HCT116 (cell line): ENCODE data around the gene G6PD. TPM values are rescaled to one million over a fixed set of nuclear protein-coding genes. Genes with fewer than 3 reads are reported as not detected.

Source experiments
- ATAC-seq: fragments of 200-7000 bp; cut with Tn5 transposase; 2 replicates; pipeline ENCODE4 v1.9.1; 2020; ENCODE audit warnings: mild to moderate bottlenecking, moderate library complexity
- BruUV-seq: library from RNA; stranded (reverse); fragments of 400-500 nt; replicated peaks from 2 replicates; lab custom pipeline; 2021; lab: Mats Ljungman, UMichigan
- CTCF ChIA-PET: fragments of 300-600 bp; sonication (Branson Sonifier 250); formaldehyde crosslinking; loops from one replicate; lab custom pipeline; 2021; ENCODE audit warnings: antibody characterized with exemption; lab: Charles Lee
- POLR2A ChIA-PET: fragments of 300-600, 350-600 bp; sonication (Branson Sonifier 250); formaldehyde crosslinking; loops from one replicate; lab custom pipeline; 2021; ENCODE audit warnings: antibody characterized with exemption; lab: Charles Lee
- RAD21 ChIA-PET, 2 experiments: fragments of 300-600 bp; sonication (Branson Sonifier 250); formaldehyde crosslinking; loops; one replicate each; lab custom pipeline; 2023; ENCODE audit warnings: low total read pairs in 2 of 2; ENCODE audit not compliant: uncharacterized antibody in 2 of 2, unreplicated experiment in 2 of 2, low non-redundant PET in 1 of 2; lab: Charles Lee
- DNase-seq: peaks from one replicate; pipeline ENCODE4 v3.0.0-alpha.2; 2010; ENCODE audit warnings: low read depth, low spot score
- H2AFZ ChIP-seq: fragments of 200-600 bp; shearing (Covaris generic), sonication (generic); 2 replicates; pipeline ENCODE4 v1.6.1; 2017; ENCODE audit warnings: low read depth, mixed run types, mixed read lengths, antibody characterized with exemption, low read length; ENCODE audit not compliant: poor library complexity, severe bottlenecking
- H3K27ac ChIP-seq: 2 replicates; pipeline ENCODE4 v1.5.1; 2012; ENCODE audit warnings: low read depth, low read length
- H3K27me3 ChIP-seq: fragments of 200-600 bp; sonication (generic); 2 replicates; pipeline ENCODE4 v1.6.1; 2016; ENCODE audit warnings: mixed run types, low read length, mixed read lengths; ENCODE audit not compliant: insufficient read depth
- H3K36me3 ChIP-seq, 2 experiments: fragments of 200-500 bp in 1 of 2; fragments of 200-600 bp in 1 of 2; sonication (Bioruptor generic) in 1 of 2; sonication (generic) in 1 of 2; 2 replicates each; pipeline versions ENCODE4 v1.5.1 to v1.6.1; 2014 to 2016; ENCODE audit warnings: low read length in 2 of 2, inconsistent platforms in 1 of 2, mixed read lengths in 1 of 2, mixed run types in 1 of 2; ENCODE audit not compliant: insufficient read depth in 2 of 2, control insufficient read depth in 1 of 2
- H3K4me1 ChIP-seq, 2 experiments: fragments of 200-600 bp in 1 of 2; sonication (generic) in 1 of 2; 2 replicates each; pipeline versions ENCODE4 v1.5.1 to v1.6.1; 2012 to 2017; ENCODE audit warnings: low read length in 2 of 2, inconsistent platforms in 1 of 2, mild to moderate bottlenecking in 1 of 2, mixed read lengths in 1 of 2, mixed run types in 1 of 2, moderate library complexity in 1 of 2; ENCODE audit not compliant: insufficient read depth in 2 of 2, control insufficient read depth in 1 of 2
- H3K4me2 ChIP-seq: fragments of 200-600 bp; sonication (generic); 2 replicates; pipeline ENCODE4 v1.6.1; 2017; ENCODE audit warnings: mixed run types, low read length, mixed read lengths
- H3K4me3 ChIP-seq, 2 experiments: fragments of 200-600 bp in 1 of 2; sonication (generic) in 1 of 2; replicated peaks in 1 of 2; 2 replicates each; pipeline ENCODE4 v1.5.1; 2011 to 2016; ENCODE audit warnings: low read length in 2 of 2, control low read depth in 1 of 2, low read depth in 1 of 2, mild to moderate bottlenecking in 1 of 2, mixed read lengths in 1 of 2, mixed run types in 1 of 2
- H3K79me2 ChIP-seq: fragments of 200-600 bp; sonication (generic); 2 replicates; pipeline ENCODE4 v1.6.1; 2017; ENCODE audit warnings: mild to moderate bottlenecking, mixed run types, low read length, moderate library complexity, mixed read lengths; ENCODE audit not compliant: insufficient read depth
- H3K9ac ChIP-seq: fragments of 200-600 bp; sonication (generic); 2 replicates; pipeline ENCODE4 v1.6.1; 2016; ENCODE audit warnings: low read length, mixed read lengths
- H3K9me2 ChIP-seq: fragments of 200-600 bp; sonication (generic), shearing (Covaris generic); 2 replicates; pipeline ENCODE4 v1.6.1; 2017; ENCODE audit warnings: mixed run types, mild to moderate bottlenecking, moderate library complexity; ENCODE audit not compliant: insufficient read depth
- H3K9me3 ChIP-seq, 2 experiments: fragments of 200-500 bp in 1 of 2; fragments of 200-600 bp in 1 of 2; sonication (Bioruptor generic) in 1 of 2; sonication (generic) in 1 of 2; 2 replicates each; pipeline ENCODE4 v1.6.1; 2014 to 2017; ENCODE audit warnings: low read length in 2 of 2, mixed read lengths in 2 of 2, inconsistent platforms in 1 of 2, low read depth in 1 of 2, mild to moderate bottlenecking in 1 of 2, mixed run types in 1 of 2, moderate library complexity in 1 of 2; ENCODE audit not compliant: control insufficient read depth in 1 of 2, insufficient read depth in 1 of 2
- H4K20me1 ChIP-seq: fragments of 200-600 bp; sonication (generic), shearing (Covaris generic); 2 replicates; pipeline ENCODE4 v1.6.1; 2017; ENCODE audit warnings: mixed run types, mild to moderate bottlenecking, moderate library complexity; ENCODE audit not compliant: insufficient read depth
- ATF3 ChIP-seq: IDR thresholded peaks from 2 replicates; pipeline ENCODE4 v1.6.1; 2012
- CTCF ChIP-seq, 3 experiments: fragments of 200-600 bp in 1 of 3; sonication (generic) in 1 of 3; IDR thresholded peaks in 2 of 3; conservative IDR thresholded peaks in 1 of 3; 2 replicates each; pipeline ENCODE4 v1.5.1; 2012 to 2017; ENCODE audit warnings: low read depth in 2 of 3, low read length in 2 of 3, antibody characterized with exemption in 1 of 3, borderline replicate concordance in 1 of 3, control low read depth in 1 of 3, mild to moderate bottlenecking in 1 of 3, mixed read lengths in 1 of 3, mixed run types in 1 of 3, moderate library complexity in 1 of 3; ENCODE audit not compliant: insufficient read depth in 1 of 3
- EGR1 ChIP-seq: IDR thresholded peaks from 2 replicates; pipeline ENCODE4 v1.6.1; 2012; ENCODE audit warnings: low read depth
- ELF1 ChIP-seq: IDR thresholded peaks from 2 replicates; pipeline ENCODE4 v1.6.1; 2012; ENCODE audit warnings: low read depth, borderline replicate concordance
- MAX ChIP-seq: IDR thresholded peaks from 2 replicates; pipeline ENCODE4 v1.6.1; 2012
- POLR2A ChIP-seq: IDR thresholded peaks from 2 replicates; pipeline ENCODE4 v1.7.0; 2011; ENCODE audit warnings: borderline replicate concordance; ENCODE audit not compliant: insufficient read depth, insufficient read length; ENCODE audit errors: extremely low read depth
- POLR2AphosphoS5 ChIP-seq: IDR thresholded peaks from 2 replicates; pipeline ENCODE4 v1.6.1; 2011; ENCODE audit warnings: mild to moderate bottlenecking, low read depth, low read length, moderate library complexity
- SIN3A ChIP-seq: IDR thresholded peaks from 2 replicates; pipeline ENCODE4 v1.6.1; 2012; ENCODE audit warnings: low read depth
- SP1 ChIP-seq: IDR thresholded peaks from 2 replicates; pipeline ENCODE4 v1.6.1; 2012; ENCODE audit warnings: low read depth
- SRF ChIP-seq: IDR thresholded peaks from 2 replicates; pipeline ENCODE4 v1.6.1; 2012; ENCODE audit warnings: low read depth
- TCF7L2 ChIP-seq: IDR thresholded peaks from 2 replicates; pipeline ENCODE4 v1.7.0; 2011; ENCODE audit warnings: borderline replicate concordance, inconsistent platforms; ENCODE audit not compliant: insufficient read depth, insufficient read length; ENCODE audit errors: extremely low read depth
- ZFX ChIP-seq: fragments of 450-650 bp; IDR thresholded peaks from 2 replicates; pipeline ENCODE4 v1.6.1; 2017
- intact Hi-C: fragments of 100-400 bp; cut with micrococcal nuclease; formaldehyde crosslinking; loops from 2 replicates; pipeline ENCODE4 v1.10.0; 2022
- total RNA-seq: library from RNA; stranded (reverse); gene quantifications from one replicate; pipeline ENCODE4 v1.2.1, GENCODE V29; 2021; ENCODE audit not compliant: unreplicated experiment

Gene G6PD
- total RNA-seq, 1 experiment from 2014 or later = 109 TPM

- Histone ChIP-seq H3K4me2 (no peak overlapping the region), H3K9me3 (no peaks in the 10 kb centered on the region), H2AFZ (no peak overlapping the region), H3K36me3 (peaks cover 0 to 7% of the 10 kb centered on the region in 2 experiments; a peak in 1 of 4 replicates), H3K9me2 (no peaks in the 10 kb centered on the region), H3K4me3 (no peak overlapping the region), H3K27me3 (no peaks in the 10 kb centered on the region), H4K20me1 (no peaks in the 10 kb centered on the region), H3K27ac (no peak overlapping the region), H3K9ac (no peak overlapping the region), H3K79me2 (peaks cover 60% of the 10 kb centered on the region), H3K4me1 (peaks cover 6 to 8% of the 10 kb centered on the region in 2 experiments; a peak in 3 of 4 replicates)
- RAD21 ChIA-PET = no interaction called here
- TF ChIP-seq POLR2AphosphoS5 (no peak), ELF1 (no peak), ZFX (no peak), TCF7L2 (no peak), EGR1 (no peak), CTCF (IDR thresholded peaks at IDR 0.05 in 2 of 3, conservative IDR thresholded peaks at IDR 0.05 in 1 of 3; ENCODE audit: borderline replicate concordance in 1 of 3, insufficient read depth in 1 of 3, low read depth in 2 of 3, low read length in 2 of 3) (no peak), MAX (no peak), SP1 (no peak), ATF3 (no peak), SRF (no peak), POLR2A (no peak), SIN3A (no peak)
- no TSS peak for BruUV-seq
- POLR2A ChIA-PET = no interaction called here
- ATAC-seq = no peak
- DNase-seq = no peak
- intact Hi-C loops = no loop called here
- CTCF ChIA-PET = no interaction called here
Observed at GRCh38 chrX:154549766-154550165, 3.1 kb upstream of the G6PD start.
